Fibroblast of lung (primary cell): ENCODE measurements around the gene PRDM16. TPM values are rescaled to one million over a fixed set of nuclear protein-coding genes. Genes with fewer than 3 reads are reported as not detected.

Experiments used
- DNase-seq, 2 donors: peaks; one replicate each; pipeline versions ENCODE4 v3.0.0 to v3.0.0-alpha.2; 2010; ENCODE audit warnings: low read depth in 2 of 2
- H2AFZ ChIP-seq: 2 replicates; pipeline ENCODE4 v1.5.1; 2012; ENCODE audit warnings: low read length, control low read depth, inconsistent platforms
- H3K27ac ChIP-seq: 2 replicates; pipeline ENCODE4 v1.5.1; 2011; ENCODE audit warnings: low read length, control low read depth; ENCODE audit not compliant: insufficient read depth
- H3K27me3 ChIP-seq: 2 replicates; pipeline ENCODE4 v1.5.1; 2011; ENCODE audit warnings: mild to moderate bottlenecking, low read length; ENCODE audit not compliant: control insufficient read depth, insufficient read depth
- H3K36me3 ChIP-seq: 2 replicates; pipeline ENCODE4 v1.5.1; 2011; ENCODE audit warnings: low read length; ENCODE audit not compliant: control insufficient read depth, insufficient read depth
- H3K4me1 ChIP-seq: 2 replicates; pipeline ENCODE4 v1.5.1; 2011; ENCODE audit warnings: low read length; ENCODE audit not compliant: control insufficient read depth, insufficient read depth; ENCODE audit errors: extremely low read depth
- H3K4me2 ChIP-seq: 2 replicates; pipeline ENCODE4 v1.5.1; 2011; ENCODE audit warnings: low read length, control low read depth; ENCODE audit not compliant: insufficient read depth; ENCODE audit errors: extremely low read depth
- H3K4me3 ChIP-seq, 4 experiments: fragments of 200-600 bp in 1 of 4; sonication (generic) in 1 of 4; replicated peaks in 1 of 4; 2 replicates each; pipeline ENCODE4 v1.5.1; 2011 to 2016; ENCODE audit warnings: low read length in 4 of 4, low read depth in 3 of 4, mild to moderate bottlenecking in 3 of 4, control low read depth in 2 of 4, inconsistent platforms in 1 of 4, mixed read lengths in 1 of 4; ENCODE audit not compliant: insufficient read depth in 1 of 4; ENCODE audit errors: control extremely low read depth in 1 of 4
- H3K79me2 ChIP-seq: 2 replicates; pipeline ENCODE4 v1.5.1; 2012; ENCODE audit warnings: mild to moderate bottlenecking, low read length, inconsistent platforms; ENCODE audit not compliant: control insufficient read depth, insufficient read depth
- H3K9ac ChIP-seq: 2 replicates; pipeline ENCODE4 v1.5.1; 2011; ENCODE audit warnings: mild to moderate bottlenecking, low read length, control low read depth; ENCODE audit not compliant: insufficient read depth
- H3K9me3 ChIP-seq: 2 replicates; pipeline ENCODE4 v1.5.1; 2012; ENCODE audit warnings: low read depth, low read length; ENCODE audit not compliant: control insufficient read depth, insufficient read depth
- H4K20me1 ChIP-seq: 2 replicates; pipeline ENCODE4 v1.5.1; 2011; ENCODE audit warnings: low read length; ENCODE audit not compliant: control insufficient read depth, insufficient read depth; ENCODE audit errors: extremely low read depth
- CTCF ChIP-seq, 2 donors: IDR thresholded peaks in 1 of 2; conservative IDR thresholded peaks in 1 of 2; 1 replicate in 1 of 2; 2 replicates in 1 of 2; pipeline ENCODE4 v1.5.1; 2011 to 2012; ENCODE audit warnings: low read length in 2 of 2, control low read depth in 1 of 2, inconsistent platforms in 1 of 2, low read depth in 1 of 2, mild to moderate bottlenecking in 1 of 2
- EZH2 ChIP-seq: IDR thresholded peaks from 2 replicates; pipeline ENCODE4 v1.5.1; 2012; ENCODE audit warnings: low read length, control low read depth, mild to moderate bottlenecking; ENCODE audit errors: missing control alignments
- polyA plus RNA-seq, 2 donors: library from polyadenylated mRNA; depleted of rRNA in 1 of 2; stranded (reverse) in 1 of 2; unstranded in 1 of 2; fragments of >200 nt; gene quantifications; 2 replicates each; pipeline ENCODE4 v1.2.1, GENCODE V29; 2011 to 2012; ENCODE audit warnings: missing spikeins in 1 of 2
- total RNA-seq: library from RNA; depleted of rRNA; stranded (reverse); fragments of >200 nt; gene quantifications from 2 replicates; pipeline ENCODE4 v1.2.1, GENCODE V29; 2014

Gene PRDM16
- total and polyA plus RNA-seq, 2 donors (not counting 1 experiment from before 2014, with no cell fraction given) = 0.30 to 1.8 TPM

GRCh38 chr1:3155926-3156220 lies 86.9 kb downstream of the PRDM16 start:
- H3K27ac ChIP-seq = no peak overlapping the region
- no peaks in the 10 kb centered on the region for H3K79me2 ChIP-seq
- H3K27me3 ChIP-seq = no peaks in the 10 kb centered on the region
- H3K4me2 ChIP-seq = no peak overlapping the region
- H4K20me1 ChIP-seq = no peaks in the 10 kb centered on the region
- no peaks in the 10 kb centered on the region for H3K4me1 ChIP-seq
- no peaks in the 10 kb centered on the region for H3K9me3 ChIP-seq
- H3K4me3 ChIP-seq = no peak overlapping the region
- H2AFZ ChIP-seq = no peak overlapping the region
- H3K9ac ChIP-seq = no peak overlapping the region
- TF ChIP-seq CTCF (conservative IDR thresholded peaks at IDR 0.05 in 1 of 2, IDR thresholded peaks at IDR 0.05 in 1 of 2; ENCODE audit: low read depth in 1 of 2, low read length in 2 of 2) = no peak
- TF ChIP-seq EZH2 = no peak
- H3K36me3 ChIP-seq = no peaks in the 10 kb centered on the region
- DNase-seq = no peak

GRCh38 chr1:3156936-3157335 lies 87.9 kb downstream of the PRDM16 start:
- Histone ChIP-seq H3K36me3 (no peaks in the 10 kb centered on the region), H3K4me3 (no peak overlapping the region), H3K4me1 (no peaks in the 10 kb centered on the region), H2AFZ (no peak overlapping the region), H3K27me3 (no peaks in the 10 kb centered on the region), H3K4me2 (no peak overlapping the region), H4K20me1 (no peaks in the 10 kb centered on the region), H3K79me2 (no peaks in the 10 kb centered on the region), H3K9me3 (no peaks in the 10 kb centered on the region), H3K27ac (no peak overlapping the region), H3K9ac (no peak overlapping the region)
- DNase-seq = no peak
- TF ChIP-seq CTCF (conservative IDR thresholded peaks at IDR 0.05 in 1 of 2, IDR thresholded peaks at IDR 0.05 in 1 of 2; ENCODE audit: low read depth in 1 of 2, low read length in 2 of 2) (no peak), EZH2 (no peak)

- no peaks in the 10 kb centered on the region for H3K36me3 ChIP-seq
- H3K27me3 ChIP-seq = no peaks in the 10 kb centered on the region
- no peaks in the 10 kb centered on the region for H3K9me3 ChIP-seq
- no peak overlapping the region for H3K9ac ChIP-seq
- TF ChIP-seq EZH2 (no peak), CTCF (conservative IDR thresholded peaks at IDR 0.05 in 1 of 2, IDR thresholded peaks at IDR 0.05 in 1 of 2; ENCODE audit: low read depth in 1 of 2, low read length in 2 of 2) (no peak)
- no peak overlapping the region for H2AFZ ChIP-seq
- no peak overlapping the region for H3K4me3 ChIP-seq
- no peak overlapping the region for H3K4me2 ChIP-seq
- H3K79me2 ChIP-seq = no peaks in the 10 kb centered on the region
- no peaks in the 10 kb centered on the region for H4K20me1 ChIP-seq
- no peak overlapping the region for H3K27ac ChIP-seq
- H3K4me1 ChIP-seq = no peaks in the 10 kb centered on the region
- DNase-seq = no peak
These were observed 89.3 kb downstream of the PRDM16 start for GRCh38 chr1:3158347-3158746.
